HepG2 (cell line): Measurements from ENCODE around the gene GINM1.

Source experiments
- ARNT ChIP-seq: fragments of 450-650 bp; IDR thresholded peaks from 2 replicates; pipeline ENCODE4 v1.6.1; 2017
- RXRA ChIP-seq: sonication (generic); formaldehyde crosslinking; IDR thresholded peaks from 2 replicates; pipeline ENCODE4 v1.5.1; 2020; ENCODE audit warnings: missing genetic modification reagents

DNA sequence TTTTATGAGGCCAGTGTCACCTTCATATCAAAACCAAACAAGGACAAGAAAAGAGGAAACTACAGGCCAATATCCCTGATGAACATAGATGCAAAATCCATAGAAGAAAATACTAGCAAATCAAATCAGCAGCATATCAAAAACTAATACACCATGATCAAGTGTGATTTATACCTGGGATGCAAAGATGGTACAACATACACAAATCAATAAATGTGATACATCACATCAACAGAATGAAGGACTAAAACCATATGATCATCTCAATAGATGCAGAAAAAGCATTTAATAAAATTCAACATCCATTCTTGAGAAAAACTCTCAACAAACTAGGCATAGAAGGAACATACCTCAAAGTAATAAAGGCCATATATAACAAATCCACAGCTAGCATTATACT is 8.1 kb upstream of the GINM1 start:
- TF ChIP-seq RXRA (CRISPR knock-in tag) = no peak
- no peak for TF ChIP-seq ARNT
